IPS DF 19.7 (cell line): ENCODE data around the gene CCNJL.
A peak's percentile ranks its signal among the peaks of the same experiment; 100 is the strongest.
"Not testable (repeated sequence)": the region's sequence is repeated elsewhere in the genome, so short reads cannot be mapped to it uniquely, and the experiment has no call there.

Source experiments
- DNase-seq: peaks from one replicate; pipeline ENCODE4 v3.0.0-alpha.2; 2013; ENCODE audit warnings: low read depth, low spot score

The CCNJL gene

GRCh38 chr5:160262151-160263074 is 50.0 kb downstream of the CCNJL start:
- DNase-seq: no peak

DNA sequence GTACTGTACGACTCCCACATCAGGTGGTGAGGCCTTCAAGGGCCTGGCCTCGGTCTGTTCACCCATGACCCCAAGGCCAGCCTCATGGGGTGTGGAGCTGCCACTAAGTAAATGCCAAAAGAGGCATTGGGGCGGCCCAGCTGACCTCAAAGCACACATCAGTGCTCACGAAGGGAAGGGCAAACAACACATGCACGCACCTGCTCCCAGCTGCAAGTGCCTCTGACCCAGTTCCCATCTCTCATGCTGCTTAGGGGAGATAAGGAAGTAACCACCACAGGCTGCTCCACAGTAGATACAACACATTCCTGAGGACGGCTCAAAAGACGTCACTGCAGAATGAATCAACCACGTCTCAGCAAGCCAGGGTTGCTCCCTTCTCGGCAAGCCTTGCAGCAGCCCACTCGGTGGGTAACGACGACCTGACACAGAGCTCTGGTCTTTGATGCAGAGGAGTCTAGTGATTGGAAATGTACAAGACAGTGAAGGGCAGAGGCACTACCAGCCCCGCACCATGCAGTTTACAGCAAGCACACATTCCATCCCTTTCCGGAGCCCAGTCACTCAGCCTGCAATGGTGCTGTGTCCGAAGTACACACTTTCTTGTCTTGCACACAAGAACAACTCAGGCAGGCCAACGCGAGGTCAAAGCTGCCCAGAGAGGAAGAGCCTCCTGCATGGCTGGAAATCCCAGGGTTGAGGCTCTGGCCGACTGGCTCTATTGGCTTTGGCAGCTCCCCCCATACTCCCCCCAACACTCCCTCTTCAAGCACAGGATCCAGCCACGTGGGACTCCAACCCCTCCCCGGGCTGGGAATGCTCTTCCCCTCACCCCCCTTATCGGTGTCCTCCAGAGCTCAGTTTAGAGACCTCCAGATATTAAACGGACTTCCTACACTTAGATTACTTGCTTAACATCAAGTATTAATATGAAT is 51.2 kb downstream of the CCNJL start:
- no peak for DNase-seq

- no peak for DNase-seq
These were observed 52.2 kb downstream of the CCNJL start for GRCh38 chr5:160260006-160260775.

- DNase-seq: no peak
These were observed 53.0 kb downstream of the CCNJL start for GRCh38 chr5:160259341-160259740.

GRCh38 chr5:160254706-160255105 is 57.7 kb downstream of the CCNJL start:
- no peak for DNase-seq

- DNase-seq: no peak
These were observed 58.9 kb downstream of the CCNJL start for GRCh38 chr5:160253441-160253840.

DNA sequence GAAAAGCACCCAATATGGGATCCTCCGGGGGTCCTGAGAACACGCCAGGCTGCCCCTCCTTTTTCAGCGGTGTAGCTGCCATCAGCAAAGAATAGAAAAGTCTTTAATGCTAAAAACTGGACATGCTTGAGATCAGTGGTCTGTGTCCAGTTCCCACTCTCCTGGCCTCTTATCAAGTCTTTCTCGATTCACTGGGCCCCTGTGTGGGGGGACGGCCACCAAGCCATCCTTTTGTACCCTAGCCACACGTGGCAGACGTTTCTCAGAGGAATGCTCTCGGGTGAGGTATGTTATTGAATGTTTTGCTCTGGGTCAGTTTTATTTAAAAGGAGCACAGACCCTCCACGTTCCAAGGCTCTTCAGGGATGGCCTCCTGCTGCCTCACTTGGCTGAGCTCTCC is 59.4 kb downstream of the CCNJL start:
- no peak for DNase-seq

GRCh38 chr5:160251406-160252155 is 60.8 kb downstream of the CCNJL start:
- no peak for DNase-seq

- no peak for DNase-seq
These were observed 61.5 kb downstream of the CCNJL start for GRCh38 chr5:160250826-160251225.

DNA sequence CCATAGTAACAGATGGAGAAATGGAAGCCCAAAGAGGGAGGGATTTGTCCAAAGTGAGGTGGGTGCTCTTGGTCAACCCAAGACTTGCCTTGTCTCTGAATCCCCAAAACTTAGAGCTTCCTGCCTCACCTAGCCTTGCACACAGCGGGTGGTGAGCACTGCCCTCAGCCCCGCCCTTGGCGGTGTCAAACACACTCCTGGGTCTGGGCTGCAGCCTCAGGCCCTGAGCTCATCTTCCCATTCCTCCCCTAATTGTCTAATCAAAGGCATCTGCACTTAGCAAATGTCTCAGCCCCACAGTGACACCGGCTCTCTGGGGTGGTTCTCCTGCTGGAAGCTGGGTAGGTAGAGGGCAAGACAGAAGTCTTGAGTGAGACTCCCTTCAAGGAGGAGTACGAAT is 62.1 kb downstream of the CCNJL start:
- no peak for DNase-seq

- not testable (repeated sequence) for DNase-seq
These were observed 62.8 kb downstream of the CCNJL start for GRCh38 chr5:160249570-160249969.

- no peak for DNase-seq
These were observed 66.8 kb downstream of the CCNJL start for GRCh38 chr5:160245506-160246086.

GRCh38 chr5:160242145-160242544 is 70.2 kb downstream of the CCNJL start:
- no peak for DNase-seq

DNA sequence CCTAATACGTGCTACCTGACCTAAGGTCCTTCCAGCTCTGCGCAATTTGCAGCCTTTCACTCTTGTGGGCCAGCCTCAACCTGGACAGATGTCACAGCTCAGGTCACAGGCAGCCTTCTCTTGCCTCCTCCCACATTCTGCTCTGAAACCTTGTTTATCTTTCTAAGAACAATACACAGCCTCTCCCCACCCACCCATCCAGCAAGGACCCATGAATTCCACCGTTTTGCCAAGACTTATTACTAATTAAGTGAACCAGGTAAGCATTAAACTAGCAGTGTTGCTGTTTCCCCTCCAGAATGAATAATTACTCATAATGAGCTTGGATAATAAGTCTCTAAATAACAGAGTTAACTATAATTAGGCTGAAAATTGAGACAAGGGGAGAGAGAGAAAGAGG is 72.0 kb downstream of the CCNJL start:
- no peak for DNase-seq

DNA sequence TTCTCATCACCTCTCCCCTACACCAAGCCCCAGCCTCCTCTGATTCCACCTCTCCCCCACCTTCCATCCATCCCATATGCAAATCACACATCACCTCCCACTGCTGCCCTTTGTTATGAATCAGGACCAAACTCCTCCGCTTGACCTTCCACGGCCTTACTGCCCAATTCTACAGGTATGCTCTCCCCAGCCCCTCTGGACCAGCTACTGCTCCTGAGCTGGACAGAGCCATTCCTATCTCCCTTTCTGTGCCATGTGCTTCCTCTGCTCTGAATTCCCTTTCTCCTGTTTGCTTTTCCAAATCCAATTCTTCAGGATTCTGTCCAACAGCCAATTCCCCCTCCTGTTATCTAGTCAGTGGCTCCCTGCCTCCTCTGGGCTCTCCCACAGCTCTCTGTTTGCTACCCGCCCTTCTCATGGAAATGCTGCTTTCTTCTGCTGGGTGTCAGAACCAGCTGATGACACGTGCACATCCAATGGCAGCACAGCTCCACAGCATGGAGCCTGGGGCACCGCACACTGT is 74.7 kb downstream of the CCNJL start:
- peak; percentile 82 for DNase-seq

GRCh38 chr5:160235731-160236130 is 76.6 kb downstream of the CCNJL start:
- DNase-seq: no peak

- no peak for DNase-seq
These were observed 79.1 kb downstream of the CCNJL start for GRCh38 chr5:160233215-160233614.

DNA sequence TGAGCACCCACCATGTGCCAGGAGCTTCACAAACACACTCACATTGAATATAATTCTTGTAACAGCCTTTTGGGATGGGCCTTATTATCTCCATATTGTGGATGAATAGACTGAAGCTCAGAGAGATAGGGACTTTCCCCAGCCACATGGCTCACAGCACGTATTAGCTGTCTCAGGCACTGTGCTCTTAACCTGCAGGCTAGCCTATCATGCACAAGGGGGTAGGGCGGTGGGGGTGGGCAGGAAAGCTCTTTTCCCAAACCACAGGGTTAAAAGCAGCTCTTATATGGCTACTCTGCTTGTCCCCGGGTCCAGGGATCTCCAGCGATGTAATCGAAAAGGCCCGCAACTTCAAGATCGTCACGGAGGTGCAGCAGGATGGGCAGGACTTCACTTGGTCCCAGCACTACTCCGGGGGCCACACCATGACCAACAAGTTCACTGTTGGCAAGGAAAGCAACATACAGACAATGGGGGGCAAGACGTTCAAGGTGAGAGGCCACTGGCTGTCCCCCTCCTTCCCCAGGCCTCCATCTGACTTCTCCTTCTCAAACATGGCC is 80.5 kb downstream of the CCNJL start:
- no peak for DNase-seq

- DNase-seq: no peak
These were observed 81.5 kb downstream of the CCNJL start for GRCh38 chr5:160230686-160231527.
